SK-N-SH treated with all-trans-retinoic acid at 6 μM for 48 hours (cell line): Measurements from ENCODE around the gene XYLB.
"Not testable (repeated sequence)": the region's sequence is repeated elsewhere in the genome, so short reads cannot be mapped to it uniquely, and the experiment has no call there.

Experiments used
- ATAC-seq: fragments of 200-7000 bp; cut with Tn5 transposase; 3 replicates; pipeline ENCODE4 v1.9.1; 2020; ENCODE audit warnings: mild to moderate bottlenecking, moderate library complexity
- ARNTL ChIP-seq: fragments of 450-650 bp; formaldehyde crosslinking; IDR thresholded peaks from 2 replicates; pipeline ENCODE4 v1.5.0; 2020; ENCODE audit warnings: low read depth, mild to moderate bottlenecking, moderate library complexity, borderline replicate concordance
- BACH2 ChIP-seq: fragments of 250-450 bp; sonication (Bioruptor Pico); IDR thresholded peaks from 2 replicates; pipeline ENCODE4 v1.9.0; 2021; ENCODE audit warnings: mild to moderate bottlenecking, borderline replicate concordance
- CSDC2 ChIP-seq: fragments of 250-450 bp; sonication (Bioruptor Pico); IDR thresholded peaks from 2 replicates; pipeline ENCODE4 v1.5.0; 2020; ENCODE audit warnings: mild to moderate bottlenecking, moderate library complexity
- ESRRG ChIP-seq: fragments of 250-450 bp; sonication (Bioruptor Pico); IDR thresholded peaks from 2 replicates; pipeline ENCODE4 v1.6.1; 2021; ENCODE audit warnings: mild to moderate bottlenecking
- ISL1 ChIP-seq: fragments of 250-450 bp; sonication (Bioruptor Pico); IDR thresholded peaks from 2 replicates; pipeline ENCODE4 v2.1.2; 2022; ENCODE audit warnings: mild to moderate bottlenecking, moderate library complexity
- OSR1 ChIP-seq: fragments of 250-450 bp; sonication (Bioruptor Pico); IDR thresholded peaks from 2 replicates; pipeline ENCODE4 v1.8.0; 2022; ENCODE audit warnings: moderate library complexity, mild to moderate bottlenecking, inconsistent platforms
- PPARA ChIP-seq: fragments of 250-450 bp; sonication (Bioruptor Pico); IDR thresholded peaks from 2 replicates; pipeline ENCODE4 v1.5.0; 2020; ENCODE audit warnings: mild to moderate bottlenecking, borderline replicate concordance
- RARB ChIP-seq: fragments of 250-450 bp; sonication (Bioruptor Pico); IDR thresholded peaks from 2 replicates; pipeline ENCODE4 v1.8.0; 2021; ENCODE audit warnings: mild to moderate bottlenecking, moderate library complexity
- SNAI2 ChIP-seq: fragments of 250-450 bp; sonication (Bioruptor Pico); IDR thresholded peaks from 2 replicates; pipeline ENCODE4 v1.5.0; 2020; ENCODE audit warnings: mild to moderate bottlenecking, moderate library complexity
- TCF4 ChIP-seq: fragments of 250-450 bp; sonication (Bioruptor Pico); IDR thresholded peaks from 2 replicates; pipeline ENCODE4 v1.8.0; 2021; ENCODE audit warnings: mild to moderate bottlenecking, moderate library complexity, borderline replicate concordance
- TOX ChIP-seq: fragments of 250-450 bp; sonication (Bioruptor Pico); IDR thresholded peaks from 2 replicates; pipeline ENCODE4 v1.8.0; 2021; ENCODE audit warnings: mild to moderate bottlenecking, moderate library complexity, borderline replicate concordance
- ZC3H10 ChIP-seq: fragments of 250-450 bp; sonication (Bioruptor Pico); IDR thresholded peaks from 2 replicates; pipeline ENCODE4 v1.5.1; 2021; ENCODE audit warnings: mild to moderate bottlenecking, moderate library complexity
- ZFP3 ChIP-seq: fragments of 250-450 bp; sonication (Bioruptor Pico); IDR thresholded peaks from 2 replicates; pipeline ENCODE4 v1.5.0; 2020; ENCODE audit warnings: mild to moderate bottlenecking, moderate library complexity
- ZNF565 ChIP-seq: fragments of 450-650 bp; formaldehyde crosslinking; conservative IDR thresholded peaks from 2 replicates; pipeline ENCODE4 v1.5.0; 2020; ENCODE audit warnings: low read depth, mild to moderate bottlenecking, moderate library complexity
- ZNF8 ChIP-seq: fragments of 450-650 bp; formaldehyde crosslinking; IDR thresholded peaks from 2 replicates; pipeline ENCODE4 v1.5.0; 2020; ENCODE audit warnings: mild to moderate bottlenecking, moderate library complexity
- TF ChIP-seq, protein P1 (sequence below): fragments of 250-450 bp; sonication (Bioruptor Pico); IDR thresholded peaks from 2 replicates; pipeline ENCODE4 v1.5.0; 2020; ENCODE audit warnings: mild to moderate bottlenecking, moderate library complexity
- TF ChIP-seq, protein P2 (sequence below): fragments of 250-450 bp; sonication (Bioruptor Pico); IDR thresholded peaks from 2 replicates; pipeline ENCODE4 v1.8.0; 2021; ENCODE audit warnings: low read depth, mild to moderate bottlenecking, moderate library complexity, borderline replicate concordance
- TF ChIP-seq, protein P3 (sequence below): fragments of 250-450 bp; sonication (Bioruptor Pico); IDR thresholded peaks from 2 replicates; pipeline ENCODE4 v1.5.1; 2020; ENCODE audit warnings: low read depth, mild to moderate bottlenecking, moderate library complexity
- TF ChIP-seq, protein P4 (sequence below): fragments of 250-450 bp; sonication (Bioruptor Pico); IDR thresholded peaks from 2 replicates; pipeline ENCODE4 v1.5.1; 2021; ENCODE audit warnings: mild to moderate bottlenecking, moderate library complexity
- TF ChIP-seq, protein P5 (sequence below): fragments of 250-450 bp; sonication (Bioruptor Pico); IDR thresholded peaks from 2 replicates; pipeline ENCODE4 v1.8.0; 2020; ENCODE audit warnings: mild to moderate bottlenecking, moderate library complexity, borderline replicate concordance

XYLB gene

DNA sequence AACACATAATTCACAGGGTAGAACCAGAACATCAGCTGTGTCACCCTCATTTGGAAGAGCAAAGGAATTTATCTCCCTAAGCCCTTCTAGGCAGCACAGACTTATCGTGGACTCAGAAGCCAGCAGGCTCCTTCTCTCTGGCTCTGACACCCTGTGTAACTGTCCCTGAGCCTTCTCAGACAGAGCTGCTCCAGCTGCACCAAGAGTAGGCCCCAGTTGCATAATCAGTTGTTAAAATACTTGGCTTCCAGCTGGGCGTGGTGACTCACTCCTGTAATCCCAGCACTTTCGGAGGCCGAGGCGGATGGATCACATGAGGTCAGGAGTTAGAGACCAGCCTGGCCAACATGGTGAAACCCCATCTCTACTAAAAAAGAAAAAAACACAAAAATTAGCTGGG lies 57.7 kb downstream of the XYLB start:
- TF ChIP-seq, protein P1, sequence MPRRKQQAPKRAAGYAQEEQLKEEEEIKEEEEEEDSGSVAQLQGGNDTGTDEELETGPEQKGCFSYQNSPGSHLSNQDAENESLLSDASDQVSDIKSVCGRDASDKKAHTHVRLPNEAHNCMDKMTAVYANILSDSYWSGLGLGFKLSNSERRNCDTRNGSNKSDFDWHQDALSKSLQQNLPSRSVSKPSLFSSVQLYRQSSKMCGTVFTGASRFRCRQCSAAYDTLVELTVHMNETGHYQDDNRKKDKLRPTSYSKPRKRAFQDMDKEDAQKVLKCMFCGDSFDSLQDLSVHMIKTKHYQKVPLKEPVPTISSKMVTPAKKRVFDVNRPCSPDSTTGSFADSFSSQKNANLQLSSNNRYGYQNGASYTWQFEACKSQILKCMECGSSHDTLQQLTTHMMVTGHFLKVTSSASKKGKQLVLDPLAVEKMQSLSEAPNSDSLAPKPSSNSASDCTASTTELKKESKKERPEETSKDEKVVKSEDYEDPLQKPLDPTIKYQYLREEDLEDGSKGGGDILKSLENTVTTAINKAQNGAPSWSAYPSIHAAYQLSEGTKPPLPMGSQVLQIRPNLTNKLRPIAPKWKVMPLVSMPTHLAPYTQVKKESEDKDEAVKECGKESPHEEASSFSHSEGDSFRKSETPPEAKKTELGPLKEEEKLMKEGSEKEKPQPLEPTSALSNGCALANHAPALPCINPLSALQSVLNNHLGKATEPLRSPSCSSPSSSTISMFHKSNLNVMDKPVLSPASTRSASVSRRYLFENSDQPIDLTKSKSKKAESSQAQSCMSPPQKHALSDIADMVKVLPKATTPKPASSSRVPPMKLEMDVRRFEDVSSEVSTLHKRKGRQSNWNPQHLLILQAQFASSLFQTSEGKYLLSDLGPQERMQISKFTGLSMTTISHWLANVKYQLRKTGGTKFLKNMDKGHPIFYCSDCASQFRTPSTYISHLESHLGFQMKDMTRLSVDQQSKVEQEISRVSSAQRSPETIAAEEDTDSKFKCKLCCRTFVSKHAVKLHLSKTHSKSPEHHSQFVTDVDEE: no peak
- TF ChIP-seq, protein P2, sequence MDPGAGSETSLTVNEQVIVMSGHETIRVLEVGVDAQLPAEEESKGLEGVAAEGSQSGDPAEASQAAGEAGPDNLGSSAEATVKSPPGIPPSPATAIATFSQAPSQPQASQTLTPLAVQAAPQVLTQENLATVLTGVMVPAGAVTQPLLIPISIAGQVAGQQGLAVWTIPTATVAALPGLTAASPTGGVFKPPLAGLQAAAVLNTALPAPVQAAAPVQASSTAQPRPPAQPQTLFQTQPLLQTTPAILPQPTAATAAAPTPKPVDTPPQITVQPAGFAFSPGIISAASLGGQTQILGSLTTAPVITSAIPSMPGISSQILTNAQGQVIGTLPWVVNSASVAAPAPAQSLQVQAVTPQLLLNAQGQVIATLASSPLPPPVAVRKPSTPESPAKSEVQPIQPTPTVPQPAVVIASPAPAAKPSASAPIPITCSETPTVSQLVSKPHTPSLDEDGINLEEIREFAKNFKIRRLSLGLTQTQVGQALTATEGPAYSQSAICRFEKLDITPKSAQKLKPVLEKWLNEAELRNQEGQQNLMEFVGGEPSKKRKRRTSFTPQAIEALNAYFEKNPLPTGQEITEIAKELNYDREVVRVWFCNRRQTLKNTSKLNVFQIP (CRISPR knock-in tag): no peak
- TF ChIP-seq RARB (CRISPR knock-in tag) (no peak), OSR1 (no peak), TOX (CRISPR knock-in tag) (no peak), SNAI2 (CRISPR knock-in tag) (no peak), ZC3H10 (no peak), ZNF565 (CRISPR knock-in tag) (no peak), PPARA (CRISPR knock-in tag) (no peak), ZFP3 (CRISPR knock-in tag) (no peak)
- TF ChIP-seq, protein P3, sequence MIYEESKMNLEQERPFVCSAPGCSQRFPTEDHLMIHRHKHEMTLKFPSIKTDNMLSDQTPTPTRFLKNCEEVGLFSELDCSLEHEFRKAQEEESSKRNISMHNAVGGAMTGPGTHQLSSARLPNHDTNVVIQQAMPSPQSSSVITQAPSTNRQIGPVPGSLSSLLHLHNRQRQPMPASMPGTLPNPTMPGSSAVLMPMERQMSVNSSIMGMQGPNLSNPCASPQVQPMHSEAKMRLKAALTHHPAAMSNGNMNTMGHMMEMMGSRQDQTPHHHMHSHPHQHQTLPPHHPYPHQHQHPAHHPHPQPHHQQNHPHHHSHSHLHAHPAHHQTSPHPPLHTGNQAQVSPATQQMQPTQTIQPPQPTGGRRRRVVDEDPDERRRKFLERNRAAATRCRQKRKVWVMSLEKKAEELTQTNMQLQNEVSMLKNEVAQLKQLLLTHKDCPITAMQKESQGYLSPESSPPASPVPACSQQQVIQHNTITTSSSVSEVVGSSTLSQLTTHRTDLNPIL: no peak
- TF ChIP-seq, protein P4, sequence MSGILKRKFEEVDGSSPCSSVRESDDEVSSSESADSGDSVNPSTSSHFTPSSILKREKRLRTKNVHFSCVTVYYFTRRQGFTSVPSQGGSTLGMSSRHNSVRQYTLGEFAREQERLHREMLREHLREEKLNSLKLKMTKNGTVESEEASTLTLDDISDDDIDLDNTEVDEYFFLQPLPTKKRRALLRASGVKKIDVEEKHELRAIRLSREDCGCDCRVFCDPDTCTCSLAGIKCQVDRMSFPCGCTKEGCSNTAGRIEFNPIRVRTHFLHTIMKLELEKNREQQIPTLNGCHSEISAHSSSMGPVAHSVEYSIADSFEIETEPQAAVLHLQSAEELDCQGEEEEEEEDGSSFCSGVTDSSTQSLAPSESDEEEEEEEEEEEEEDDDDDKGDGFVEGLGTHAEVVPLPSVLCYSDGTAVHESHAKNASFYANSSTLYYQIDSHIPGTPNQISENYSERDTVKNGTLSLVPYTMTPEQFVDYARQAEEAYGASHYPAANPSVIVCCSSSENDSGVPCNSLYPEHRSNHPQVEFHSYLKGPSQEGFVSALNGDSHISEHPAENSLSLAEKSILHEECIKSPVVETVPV: no peak
- no peak for ATAC-seq

DNA sequence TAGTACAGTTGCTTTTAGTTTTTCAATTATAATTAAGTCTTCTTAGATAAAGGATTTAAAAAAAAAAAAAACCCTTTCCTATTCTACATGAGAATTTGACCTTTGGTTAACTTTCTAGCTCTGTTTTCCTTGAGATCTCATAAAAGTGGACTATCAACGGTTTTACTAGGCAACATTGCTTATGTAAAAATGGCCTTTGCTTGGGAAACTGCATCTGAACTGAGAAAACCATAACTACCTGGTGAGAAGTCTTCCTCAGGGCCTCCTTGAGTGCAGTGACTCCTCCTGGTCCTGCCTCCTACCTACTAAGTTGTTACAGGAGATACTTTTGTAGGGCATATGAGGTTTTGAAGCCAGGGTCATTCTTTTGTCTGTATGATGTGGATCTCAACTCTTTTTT lies 65.0 kb downstream of the XYLB start:
- no peak for ATAC-seq
- TF ChIP-seq ZNF565 (CRISPR knock-in tag) (no peak), ZNF8 (CRISPR knock-in tag) (no peak), TOX (CRISPR knock-in tag) (no peak), ARNTL (CRISPR knock-in tag) (no peak), CSDC2 (CRISPR knock-in tag) (no peak), OSR1 (no peak), BACH2 (no peak), TCF4 (no peak), ESRRG (CRISPR knock-in tag) (no peak), RARB (CRISPR knock-in tag) (no peak), ZFP3 (CRISPR knock-in tag) (no peak), ISL1 (CRISPR knock-in tag) (no peak)
- TF ChIP-seq, protein P4: no peak
- TF ChIP-seq, protein P5, sequence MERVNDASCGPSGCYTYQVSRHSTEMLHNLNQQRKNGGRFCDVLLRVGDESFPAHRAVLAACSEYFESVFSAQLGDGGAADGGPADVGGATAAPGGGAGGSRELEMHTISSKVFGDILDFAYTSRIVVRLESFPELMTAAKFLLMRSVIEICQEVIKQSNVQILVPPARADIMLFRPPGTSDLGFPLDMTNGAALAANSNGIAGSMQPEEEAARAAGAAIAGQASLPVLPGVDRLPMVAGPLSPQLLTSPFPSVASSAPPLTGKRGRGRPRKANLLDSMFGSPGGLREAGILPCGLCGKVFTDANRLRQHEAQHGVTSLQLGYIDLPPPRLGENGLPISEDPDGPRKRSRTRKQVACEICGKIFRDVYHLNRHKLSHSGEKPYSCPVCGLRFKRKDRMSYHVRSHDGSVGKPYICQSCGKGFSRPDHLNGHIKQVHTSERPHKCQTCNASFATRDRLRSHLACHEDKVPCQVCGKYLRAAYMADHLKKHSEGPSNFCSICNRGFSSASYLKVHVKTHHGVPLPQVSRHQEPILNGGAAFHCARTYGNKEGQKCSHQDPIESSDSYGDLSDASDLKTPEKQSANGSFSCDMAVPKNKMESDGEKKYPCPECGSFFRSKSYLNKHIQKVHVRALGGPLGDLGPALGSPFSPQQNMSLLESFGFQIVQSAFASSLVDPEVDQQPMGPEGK (CRISPR knock-in tag): no peak
- TF ChIP-seq, protein P2 (CRISPR knock-in tag): no peak

DNA sequence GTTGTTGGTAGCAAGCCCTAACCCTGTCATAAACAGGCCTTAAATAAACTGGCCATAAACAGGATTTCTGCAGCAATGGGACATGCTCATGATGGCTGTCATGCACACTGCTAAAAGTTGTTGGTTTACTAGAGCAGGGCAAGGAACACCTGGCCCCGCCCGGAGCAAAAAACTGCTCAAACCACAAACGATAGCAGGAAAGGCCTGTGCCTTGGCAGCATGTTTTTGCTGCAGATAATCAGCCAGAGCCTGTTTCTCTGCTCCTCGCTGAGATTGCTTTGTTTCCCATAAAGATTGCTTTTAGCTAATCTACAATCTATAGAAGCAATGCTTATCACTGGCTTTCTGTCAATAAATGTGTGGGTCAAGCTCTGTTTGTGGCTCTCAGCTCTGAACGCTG lies 74.2 kb downstream of the XYLB start:
- ATAC-seq: not testable (repeated sequence)
